ENCODE measurements around the gene RUNX2. TPM values are rescaled to one million over a fixed set of nuclear protein-coding genes. Genes with fewer than 3 reads are reported as not detected.

The RUNX2 gene
- total RNA-seq, 3 donors from 2014 or later, result 2.0 to 4.4 (median 3.4) TPM

DNA sequence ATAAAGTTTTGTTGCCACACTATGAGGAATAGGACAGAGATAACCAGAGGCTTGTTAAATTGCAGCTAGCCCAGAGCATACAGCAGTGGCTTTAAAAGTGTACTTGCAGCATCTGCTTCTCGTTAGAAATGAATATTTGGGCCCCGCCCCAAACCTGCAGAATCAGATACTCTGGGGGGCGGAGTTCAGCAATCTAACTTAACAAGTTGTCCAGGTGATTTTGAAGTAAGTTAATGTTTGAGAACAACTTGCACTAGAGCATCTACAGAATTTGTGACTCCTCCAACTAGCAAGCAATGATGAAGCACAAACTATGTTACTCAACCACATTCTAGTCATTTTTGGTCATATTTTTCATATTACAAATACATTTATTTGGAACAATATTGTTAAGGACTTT is 60.2 kb downstream of the RUNX2 start:
- no peaks in the 10 kb centered on the region for H3K9me3 ChIP-seq
- TF ChIP-seq, protein P1, sequence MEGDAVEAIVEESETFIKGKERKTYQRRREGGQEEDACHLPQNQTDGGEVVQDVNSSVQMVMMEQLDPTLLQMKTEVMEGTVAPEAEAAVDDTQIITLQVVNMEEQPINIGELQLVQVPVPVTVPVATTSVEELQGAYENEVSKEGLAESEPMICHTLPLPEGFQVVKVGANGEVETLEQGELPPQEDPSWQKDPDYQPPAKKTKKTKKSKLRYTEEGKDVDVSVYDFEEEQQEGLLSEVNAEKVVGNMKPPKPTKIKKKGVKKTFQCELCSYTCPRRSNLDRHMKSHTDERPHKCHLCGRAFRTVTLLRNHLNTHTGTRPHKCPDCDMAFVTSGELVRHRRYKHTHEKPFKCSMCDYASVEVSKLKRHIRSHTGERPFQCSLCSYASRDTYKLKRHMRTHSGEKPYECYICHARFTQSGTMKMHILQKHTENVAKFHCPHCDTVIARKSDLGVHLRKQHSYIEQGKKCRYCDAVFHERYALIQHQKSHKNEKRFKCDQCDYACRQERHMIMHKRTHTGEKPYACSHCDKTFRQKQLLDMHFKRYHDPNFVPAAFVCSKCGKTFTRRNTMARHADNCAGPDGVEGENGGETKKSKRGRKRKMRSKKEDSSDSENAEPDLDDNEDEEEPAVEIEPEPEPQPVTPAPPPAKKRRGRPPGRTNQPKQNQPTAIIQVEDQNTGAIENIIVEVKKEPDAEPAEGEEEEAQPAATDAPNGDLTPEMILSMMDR (IDR thresholded peaks at IDR 0.05), result no peak
- DNase-seq (no peak), ATAC-seq (no peak)
- H3K4me1 ChIP-seq (ENCODE audit: low read depth), result no peaks in the 10 kb centered on the region
- no peaks in the 10 kb centered on the region for H3K36me3 ChIP-seq (ENCODE audit: low read depth)
- no peak overlapping the region for H3K4me3 ChIP-seq
- intact Hi-C loops (cut with DNase I, micrococcal nuclease), result no loop called here

DNA sequence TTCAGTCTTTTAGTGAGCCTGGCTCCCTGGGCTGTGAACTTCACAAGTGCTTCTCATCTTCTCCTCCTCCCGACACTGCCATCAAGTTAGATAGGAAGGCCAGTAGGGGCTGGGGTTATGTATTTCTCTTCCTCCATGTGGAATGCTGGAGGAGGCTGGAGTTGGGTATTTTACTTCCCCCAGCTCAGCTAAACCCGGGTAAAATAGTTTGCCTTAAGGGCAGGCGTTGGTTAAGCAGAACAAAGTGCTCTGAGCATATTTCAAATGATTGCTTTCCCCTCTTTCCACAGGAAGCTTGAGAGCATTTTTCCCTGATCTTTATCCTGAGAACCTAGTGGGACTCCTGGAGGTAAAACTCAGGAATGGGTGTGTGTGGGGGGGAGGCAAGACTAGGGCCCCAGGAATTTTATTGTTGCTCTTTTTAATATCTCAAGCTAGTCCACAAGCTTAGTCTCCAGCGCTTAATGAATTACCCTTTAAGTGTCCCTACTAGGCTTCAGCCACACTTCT is 66.5 kb downstream of the RUNX2 start:
- ATAC-seq, result no peak
- Histone ChIP-seq H3K36me3 (ENCODE audit: low read depth) (no peaks in the 10 kb centered on the region), H3K4me1 (ENCODE audit: low read depth) (no peaks in the 10 kb centered on the region), H3K4me3 (no peak overlapping the region), H3K9me3 (no peaks in the 10 kb centered on the region)
- intact Hi-C loops (cut with DNase I, micrococcal nuclease), result no loop called here
- TF ChIP-seq, protein P1 (IDR thresholded peaks at IDR 0.05), result no peak
- no peak for DNase-seq

DNA sequence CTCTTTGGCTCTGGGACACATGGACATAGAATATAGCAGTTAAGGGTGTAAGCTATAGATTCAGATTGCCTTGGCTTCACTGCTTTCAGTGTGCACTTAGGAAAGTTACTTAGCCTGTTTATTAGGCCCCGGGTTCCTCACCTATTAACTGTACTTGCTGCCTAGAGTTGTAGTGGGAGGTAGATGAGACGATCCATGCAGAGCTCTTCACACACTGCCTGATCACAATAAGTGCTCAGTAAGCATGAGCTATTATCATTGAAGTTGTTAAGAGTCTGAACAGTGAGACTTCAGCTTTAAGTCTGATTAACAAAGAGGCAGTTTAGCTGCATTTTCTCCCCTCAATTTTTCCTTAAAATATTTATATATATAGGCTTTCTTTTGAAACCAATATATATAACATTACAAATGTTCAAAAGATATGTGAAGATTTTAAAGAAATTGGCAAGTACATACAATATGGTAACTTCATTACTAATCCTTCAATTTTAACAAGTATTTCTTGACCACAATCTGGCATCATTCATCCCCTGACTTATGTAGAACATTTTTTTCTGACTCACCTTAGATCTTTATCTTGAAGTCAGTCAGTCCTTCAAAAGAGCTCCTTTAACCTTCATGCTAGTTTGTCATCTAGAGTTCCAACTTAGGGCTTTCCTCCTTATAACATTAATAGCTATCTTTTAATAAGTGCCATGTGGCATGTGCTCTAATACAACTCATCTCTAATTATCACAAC is 70.1 kb downstream of the RUNX2 start:
- Histone ChIP-seq H3K4me1 (ENCODE audit: low read depth) (no peaks in the 10 kb centered on the region), H3K36me3 (ENCODE audit: low read depth) (no peaks in the 10 kb centered on the region), H3K9me3 (no peaks in the 10 kb centered on the region), H3K4me3 (no peak overlapping the region)
- intact Hi-C loops (cut with DNase I, micrococcal nuclease), result no loop called here
- DNase-seq (no peak), ATAC-seq (no peak)
- TF ChIP-seq, protein P1 (IDR thresholded peaks at IDR 0.05), result no peak

DNA sequence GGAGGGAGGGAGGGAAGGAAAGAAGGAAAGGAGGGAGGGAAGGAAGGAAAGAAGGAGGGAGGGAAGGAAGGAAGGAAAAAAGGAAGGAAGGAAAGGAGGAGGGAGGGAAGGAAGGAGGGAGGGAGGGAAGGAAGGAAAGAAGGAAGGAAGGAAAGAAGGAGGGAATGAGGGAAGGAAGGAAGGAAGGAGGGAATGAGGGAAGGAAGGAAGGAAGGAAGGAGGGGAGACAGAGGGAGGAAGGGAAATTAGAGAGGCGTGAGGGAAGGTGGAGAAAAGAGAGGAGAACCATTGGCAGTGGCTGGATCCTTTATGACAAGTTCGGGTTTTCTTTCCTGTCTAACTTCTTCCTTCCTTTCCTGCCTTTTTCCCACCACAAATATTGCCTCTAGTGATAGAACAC is 71.9 kb downstream of the RUNX2 start:
- ATAC-seq, result no peak
- Histone ChIP-seq H3K4me3 (no peak overlapping the region), H3K36me3 (ENCODE audit: low read depth) (no peaks in the 10 kb centered on the region), H3K9me3 (no peaks in the 10 kb centered on the region), H3K4me1 (ENCODE audit: low read depth) (no peaks in the 10 kb centered on the region)
- intact Hi-C loops (cut with DNase I, micrococcal nuclease), result no loop called here
- no peak for DNase-seq
- TF ChIP-seq, protein P1 (IDR thresholded peaks at IDR 0.05), result no peak

DNA sequence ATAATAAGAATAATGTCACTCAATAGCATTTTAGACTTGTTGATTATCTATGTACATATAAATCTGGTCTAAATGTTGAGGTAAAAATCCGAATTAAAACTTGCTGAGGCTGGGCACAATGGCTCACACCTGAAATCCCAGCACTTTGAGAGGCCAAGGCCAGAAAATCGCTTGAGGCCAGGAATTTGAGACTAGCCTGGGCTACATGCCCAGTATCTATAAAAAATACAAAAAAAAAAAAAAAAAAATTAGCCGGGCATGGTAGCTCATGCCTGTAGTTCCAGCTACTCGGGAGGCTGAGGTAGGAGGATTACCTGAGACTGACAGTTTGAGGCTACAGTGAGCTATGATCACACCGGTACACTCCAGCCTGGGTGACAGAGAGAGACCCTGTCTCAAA is 83.8 kb downstream of the RUNX2 start:
- TF ChIP-seq, protein P1 (IDR thresholded peaks at IDR 0.05), result no peak
- no peak for DNase-seq
- intact Hi-C loops (cut with DNase I, micrococcal nuclease), result no loop called here
- no peak for ATAC-seq
- no peaks in the 10 kb centered on the region for H3K9me3 ChIP-seq
- no peaks in the 10 kb centered on the region for H3K4me1 ChIP-seq (ENCODE audit: low read depth)
- no peaks in the 10 kb centered on the region for H3K36me3 ChIP-seq (ENCODE audit: low read depth)
- H3K4me3 ChIP-seq, result no peak overlapping the region
